Mucosa of rectum (tissue), 2 donors: ENCODE results near the gene NLN.
A peak's percentile ranks its signal among the peaks of the same experiment; 100 is the strongest.
"Not testable (repeated sequence)": the region's sequence is repeated elsewhere in the genome, so short reads cannot be mapped to it uniquely, and the experiment has no call there.

ENCODE experiments used
- H3K27ac ChIP-seq, 2 donors: one replicate each; pipeline ENCODE4 v1.7.0; 2013; ENCODE audit warnings: inconsistent platforms in 2 of 2, low read depth in 2 of 2, low read length in 2 of 2
- H3K27me3 ChIP-seq, 2 donors: one replicate each; pipeline ENCODE4 v1.7.0; 2013; ENCODE audit warnings: low read length in 2 of 2; ENCODE audit not compliant: control insufficient read depth in 2 of 2, insufficient read depth in 2 of 2
- H3K36me3 ChIP-seq, 2 donors: one replicate each; pipeline ENCODE4 v1.7.0; 2013; ENCODE audit warnings: low read length in 2 of 2; ENCODE audit not compliant: control insufficient read depth in 2 of 2, insufficient read depth in 2 of 2
- H3K4me1 ChIP-seq, 2 donors: one replicate each; pipeline ENCODE4 v1.7.0; 2013; ENCODE audit warnings: low read length in 2 of 2, mild to moderate bottlenecking in 1 of 2; ENCODE audit not compliant: control insufficient read depth in 2 of 2, insufficient read depth in 2 of 2
- H3K4me3 ChIP-seq, 2 donors: one replicate each; pipeline ENCODE4 v1.7.0; 2013; ENCODE audit warnings: low read length in 2 of 2
- H3K9ac ChIP-seq, 2 donors: one replicate each; pipeline ENCODE4 v1.7.0; 2013; ENCODE audit warnings: low read length in 2 of 2, low read depth in 1 of 2, mild to moderate bottlenecking in 1 of 2
- H3K9me3 ChIP-seq, 2 donors: one replicate each; pipeline ENCODE4 v1.7.0; 2013; ENCODE audit warnings: low read length in 2 of 2; ENCODE audit not compliant: control insufficient read depth in 2 of 2
- donor health status: healthy.
- donor health status: Normal muscosa, but diverticular disease.

The NLN gene

GRCh38 chr5:65721720-65722574, at the start of gene NLN, which contains the start of gene SGTB:
Gene NLN, plus strand, starts transcription at chr5:65722205. Its CDS starts 169 bp downstream, at chr5:65722374.
Gene SGTB, minus strand, starts transcription at chr5:65722109. Its CDS starts 1,302 bp downstream, at chr5:65720807.
- Histone ChIP-seq H3K36me3 (no peaks in the 10 kb centered on the region), H3K27me3 (no peaks in the 10 kb centered on the region), H3K4me1 (peaks cover 4 to 5% of the 10 kb centered on the region in 2 donors), H3K4me3 (peak within 1 kb of the TSS; percentile 83 to 85), H3K9ac (peak within 1 kb of the TSS; percentile 70 to 83), H3K9me3 (no peaks in the 10 kb centered on the region), H3K27ac (peak within 1 kb of the TSS; percentile 72 to 74)

GRCh38 chr5:65672796-65673195, 49.2 kb upstream of the NLN start:
- H3K27ac ChIP-seq, result no peak overlapping the region
- peaks cover 0 to 10% of the 10 kb centered on the region in 2 donors for H3K36me3 ChIP-seq
- no peak overlapping the region for H3K9ac ChIP-seq
- no peaks in the 10 kb centered on the region for H3K4me1 ChIP-seq
- no peak overlapping the region for H3K4me3 ChIP-seq
- H3K27me3 ChIP-seq, result no peaks in the 10 kb centered on the region
- no peaks in the 10 kb centered on the region for H3K9me3 ChIP-seq

DNA sequence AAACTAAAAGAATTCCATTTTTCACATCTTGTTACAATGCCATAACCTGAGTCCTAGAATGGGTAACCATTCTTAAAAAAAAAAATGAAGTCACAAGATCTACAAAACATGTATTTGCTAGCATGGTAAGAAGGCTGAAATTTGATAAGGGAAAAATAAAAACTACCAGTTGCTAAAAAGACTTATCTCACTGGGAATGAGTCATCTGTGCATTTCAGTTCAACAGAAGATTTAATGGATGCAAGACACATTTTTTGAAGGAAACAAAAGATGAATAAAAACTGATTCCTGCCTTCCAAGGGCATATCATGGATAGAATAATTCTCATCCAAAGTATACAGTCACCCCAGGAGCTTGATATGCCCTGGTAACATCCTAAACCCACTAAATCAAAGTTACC, 47.3 kb upstream of the NLN start:
- H3K4me1 ChIP-seq, result no peaks in the 10 kb centered on the region
- no peak overlapping the region for H3K4me3 ChIP-seq
- H3K27me3 ChIP-seq, result no peaks in the 10 kb centered on the region
- no peak overlapping the region for H3K27ac ChIP-seq
- peaks cover 0 to 11% of the 10 kb centered on the region in 2 donors for H3K36me3 ChIP-seq
- no peak overlapping the region for H3K9ac ChIP-seq
- no peaks in the 10 kb centered on the region for H3K9me3 ChIP-seq

DNA sequence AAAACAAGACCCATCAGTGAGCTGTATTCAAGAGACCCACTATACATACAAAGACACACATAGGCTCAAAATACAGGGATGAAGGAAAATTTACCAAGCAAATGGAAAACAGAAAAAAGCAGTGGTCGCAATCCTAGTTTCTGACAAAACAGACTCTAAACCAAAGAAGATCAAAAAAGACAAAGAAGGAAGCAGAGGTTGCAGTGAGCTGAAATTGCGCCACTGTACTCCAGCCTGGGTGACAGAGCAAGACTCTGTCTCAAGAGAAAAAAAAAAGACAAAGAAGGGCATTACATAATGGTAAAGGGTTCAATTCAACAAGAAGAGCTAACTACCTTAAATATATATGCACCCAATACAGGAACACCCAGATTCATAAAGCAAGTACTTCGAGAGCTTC, 45.9 kb upstream of the NLN start:
- H3K4me3 ChIP-seq, H3K4me1 ChIP-seq, H3K27ac ChIP-seq, H3K27me3 ChIP-seq, H3K9ac ChIP-seq, H3K36me3 ChIP-seq, H3K9me3 ChIP-seq: not testable (repeated sequence)

- Histone ChIP-seq H3K4me1 (no peaks in the 10 kb centered on the region), H3K27ac (no peak overlapping the region), H3K4me3 (no peak overlapping the region), H3K27me3 (no peaks in the 10 kb centered on the region), H3K9ac (no peak overlapping the region), H3K9me3 (no peaks in the 10 kb centered on the region), H3K36me3 (peaks cover 3 to 4% of the 10 kb centered on the region in 2 donors)
Measured at GRCh38 chr5:65682148-65682547, 39.9 kb upstream of the NLN start.

- H3K9me3 ChIP-seq, result no peaks in the 10 kb centered on the region
- H3K9ac ChIP-seq, result no peak overlapping the region
- H3K4me3 ChIP-seq, result no peak overlapping the region
- H3K4me1 ChIP-seq, result no peaks in the 10 kb centered on the region
- H3K27me3 ChIP-seq, result no peaks in the 10 kb centered on the region
- no peak overlapping the region for H3K27ac ChIP-seq
- peaks cover 0 to 3% of the 10 kb centered on the region in 2 donors for H3K36me3 ChIP-seq
Measured at GRCh38 chr5:65693121-65693520, 28.9 kb upstream of the NLN start.

DNA sequence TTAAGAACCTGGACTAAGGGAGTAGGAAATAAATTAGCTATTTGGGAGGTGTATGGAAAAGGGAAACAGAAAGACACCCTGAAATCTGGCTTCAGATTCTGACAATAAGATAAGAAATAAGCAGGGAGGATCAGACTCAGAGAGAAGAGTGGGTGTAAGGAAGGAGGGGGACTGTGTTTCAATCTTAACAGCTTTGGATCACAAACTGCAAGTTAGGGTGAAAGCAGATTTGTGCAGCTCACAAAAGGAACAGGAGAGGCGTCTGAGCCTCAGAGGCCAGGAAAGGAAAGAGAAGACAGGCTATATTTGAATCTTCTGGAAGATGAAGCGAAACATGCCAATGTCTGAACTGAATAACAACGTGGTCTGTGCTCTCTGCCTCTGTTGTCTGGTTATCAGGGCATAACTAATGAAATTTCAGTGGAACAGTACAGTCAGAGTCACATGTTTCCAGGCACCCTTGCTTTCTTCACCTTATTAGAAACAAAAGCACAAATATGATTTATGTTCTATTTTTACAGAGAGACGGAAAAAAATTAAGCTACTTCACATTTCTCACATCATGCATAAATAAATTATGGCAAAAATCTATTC, 26.7 kb upstream of the NLN start:
- H3K27ac ChIP-seq, result no peak overlapping the region
- no peaks in the 10 kb centered on the region for H3K9me3 ChIP-seq
- H3K27me3 ChIP-seq, result no peaks in the 10 kb centered on the region
- H3K4me3 ChIP-seq, result no peak overlapping the region
- H3K9ac ChIP-seq, result no peak overlapping the region
- no peaks in the 10 kb centered on the region for H3K36me3 ChIP-seq
- no peaks in the 10 kb centered on the region for H3K4me1 ChIP-seq

GRCh38 chr5:65695896-65696295, 26.1 kb upstream of the NLN start:
- Histone ChIP-seq H3K36me3 (no peaks in the 10 kb centered on the region), H3K4me1 (no peaks in the 10 kb centered on the region), H3K9ac (no peak overlapping the region), H3K27me3 (no peaks in the 10 kb centered on the region), H3K4me3 (no peak overlapping the region), H3K9me3 (no peaks in the 10 kb centered on the region), H3K27ac (no peak overlapping the region)

GRCh38 chr5:65696892-65697291, 25.1 kb upstream of the NLN start:
- no peak overlapping the region for H3K9ac ChIP-seq
- no peaks in the 10 kb centered on the region for H3K36me3 ChIP-seq
- no peak overlapping the region for H3K4me3 ChIP-seq
- H3K9me3 ChIP-seq, result no peaks in the 10 kb centered on the region
- no peak overlapping the region for H3K27ac ChIP-seq
- no peaks in the 10 kb centered on the region for H3K27me3 ChIP-seq
- H3K4me1 ChIP-seq, result no peaks in the 10 kb centered on the region

DNA sequence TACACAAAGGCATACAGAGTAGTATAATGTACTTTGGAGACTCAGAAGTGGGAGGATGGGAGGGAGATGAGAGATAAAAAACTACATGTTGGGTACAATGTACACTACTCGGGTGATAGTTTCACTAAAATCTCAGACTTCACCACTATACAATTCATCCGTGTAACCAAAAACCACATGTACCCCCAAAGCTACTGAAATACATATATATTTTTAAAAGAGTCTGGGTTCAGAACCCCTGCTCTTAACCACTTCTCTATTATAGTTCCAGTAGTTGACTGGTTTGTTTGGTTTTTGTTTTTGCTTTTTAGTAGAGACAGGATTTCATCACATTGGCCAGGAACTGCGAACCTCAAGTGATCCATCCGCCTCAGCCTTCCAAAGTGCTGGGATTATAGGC, 22.7 kb upstream of the NLN start:
- no peaks in the 10 kb centered on the region for H3K36me3 ChIP-seq

More for the DNA sequence above, 22.7 kb upstream of the NLN start:
- no peak overlapping the region for H3K27ac ChIP-seq
- no peak overlapping the region for H3K9ac ChIP-seq
- H3K4me1 ChIP-seq, result no peaks in the 10 kb centered on the region
- no peak overlapping the region for H3K4me3 ChIP-seq
- H3K9me3 ChIP-seq, result no peaks in the 10 kb centered on the region
- no peaks in the 10 kb centered on the region for H3K27me3 ChIP-seq
